KMS-11 (cell line): Measurements from ENCODE around the gene A4GALT.

Source experiments
- H2AFZ ChIP-seq: fragments of 200-600 bp; sonication (generic); 2 replicates; pipeline ENCODE4 v1.6.1; 2016; ENCODE audit warnings: antibody characterized with exemption, mixed run types, low read depth
- H3K27ac ChIP-seq: fragments of 200-600 bp; sonication (generic); 2 replicates; pipeline ENCODE4 v1.6.1; 2016; ENCODE audit warnings: mild to moderate bottlenecking, mixed run types
- H3K27me3 ChIP-seq: fragments of 200-600 bp; sonication (generic); 2 replicates; pipeline ENCODE4 v1.6.1; 2017; ENCODE audit warnings: mild to moderate bottlenecking, low read depth, mixed run types, moderate library complexity; ENCODE audit not compliant: insufficient read depth
- H3K36me3 ChIP-seq: fragments of 200-600 bp; sonication (generic); 2 replicates; pipeline ENCODE4 v1.6.1; 2017; ENCODE audit warnings: mild to moderate bottlenecking, mixed run types; ENCODE audit not compliant: insufficient read depth
- H3K4me1 ChIP-seq: fragments of 200-600 bp; sonication (generic); 2 replicates; pipeline ENCODE4 v1.6.1; 2016; ENCODE audit warnings: mild to moderate bottlenecking, low read depth, mixed run types; ENCODE audit not compliant: poor library complexity, severe bottlenecking
- H3K4me2 ChIP-seq: fragments of 200-600 bp; sonication (generic); 2 replicates; pipeline ENCODE4 v1.7.0; 2016; ENCODE audit warnings: mild to moderate bottlenecking, mixed run types
- H3K4me3 ChIP-seq: fragments of 200-600 bp; sonication (generic); IDR thresholded peaks from 2 replicates; pipeline ENCODE4 v1.6.1; 2017; ENCODE audit warnings: low read depth, low read length, mixed read lengths; ENCODE audit not compliant: insufficient read depth
- H3K79me2 ChIP-seq: fragments of 200-600 bp; sonication (generic); 2 replicates; pipeline ENCODE4 v1.6.1; 2016; ENCODE audit warnings: low read depth, mixed run types; ENCODE audit not compliant: insufficient read depth
- H3K9ac ChIP-seq: fragments of 200-600 bp; sonication (generic); 2 replicates; pipeline ENCODE4 v1.6.1; 2016; ENCODE audit warnings: mild to moderate bottlenecking, mixed run types
- H4K20me1 ChIP-seq: fragments of 200-600 bp; sonication (generic); 2 replicates; pipeline ENCODE4 v1.6.1; 2016; ENCODE audit warnings: mild to moderate bottlenecking, mixed run types; ENCODE audit not compliant: insufficient read depth
- TF ChIP-seq, protein P1 (sequence below): fragments of 200-600 bp; sonication (generic); conservative IDR thresholded peaks from 2 replicates; pipeline ENCODE4 v1.6.1; 2017; ENCODE audit warnings: low read depth, mild to moderate bottlenecking, antibody characterized with exemption, low read length, moderate library complexity, mixed read lengths

A4GALT gene

DNA sequence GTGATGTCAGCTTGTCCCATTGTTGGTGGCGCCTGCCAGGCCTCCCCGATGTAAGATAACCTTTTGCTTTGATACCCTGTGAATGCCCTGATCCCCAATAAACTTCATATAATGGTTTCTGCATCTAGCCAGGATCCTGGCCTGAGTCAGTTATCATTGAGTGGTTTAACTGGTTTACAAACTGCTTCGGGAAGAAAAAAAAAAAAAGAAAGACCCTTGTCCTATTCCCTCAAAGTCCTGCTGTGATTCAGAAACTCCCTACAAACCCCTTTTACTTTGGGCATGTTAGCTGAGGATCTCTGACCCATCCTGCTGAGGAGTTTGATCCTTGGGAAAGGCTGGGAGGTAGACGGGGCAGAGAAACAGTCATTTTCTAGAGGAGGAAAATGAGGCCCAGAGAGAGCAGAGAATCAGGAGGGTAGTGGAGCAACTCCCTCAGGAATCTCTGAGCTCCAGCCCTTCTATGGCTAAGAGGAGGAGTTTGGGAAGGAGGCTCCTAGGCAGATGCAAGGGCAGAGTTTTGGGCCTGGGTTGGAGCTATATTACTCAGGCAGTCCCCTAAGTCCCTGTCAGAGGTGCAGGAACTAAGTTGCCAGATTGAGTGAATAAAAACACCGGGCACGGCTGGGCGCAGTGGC, 66.1 kb downstream of the A4GALT start:
- Histone ChIP-seq H3K4me2 (no peak overlapping the region), H3K36me3 (no peaks in the 10 kb centered on the region), H2AFZ (no peak overlapping the region), H3K27ac (no peak overlapping the region), H3K9ac (no peak overlapping the region), H4K20me1 (no peaks in the 10 kb centered on the region), H3K27me3 (no peaks in the 10 kb centered on the region), H3K4me1 (peaks cover 3% of the 10 kb centered on the region), H3K4me3 (no peak overlapping the region), H3K79me2 (no peaks in the 10 kb centered on the region)
- TF ChIP-seq, protein P1, sequence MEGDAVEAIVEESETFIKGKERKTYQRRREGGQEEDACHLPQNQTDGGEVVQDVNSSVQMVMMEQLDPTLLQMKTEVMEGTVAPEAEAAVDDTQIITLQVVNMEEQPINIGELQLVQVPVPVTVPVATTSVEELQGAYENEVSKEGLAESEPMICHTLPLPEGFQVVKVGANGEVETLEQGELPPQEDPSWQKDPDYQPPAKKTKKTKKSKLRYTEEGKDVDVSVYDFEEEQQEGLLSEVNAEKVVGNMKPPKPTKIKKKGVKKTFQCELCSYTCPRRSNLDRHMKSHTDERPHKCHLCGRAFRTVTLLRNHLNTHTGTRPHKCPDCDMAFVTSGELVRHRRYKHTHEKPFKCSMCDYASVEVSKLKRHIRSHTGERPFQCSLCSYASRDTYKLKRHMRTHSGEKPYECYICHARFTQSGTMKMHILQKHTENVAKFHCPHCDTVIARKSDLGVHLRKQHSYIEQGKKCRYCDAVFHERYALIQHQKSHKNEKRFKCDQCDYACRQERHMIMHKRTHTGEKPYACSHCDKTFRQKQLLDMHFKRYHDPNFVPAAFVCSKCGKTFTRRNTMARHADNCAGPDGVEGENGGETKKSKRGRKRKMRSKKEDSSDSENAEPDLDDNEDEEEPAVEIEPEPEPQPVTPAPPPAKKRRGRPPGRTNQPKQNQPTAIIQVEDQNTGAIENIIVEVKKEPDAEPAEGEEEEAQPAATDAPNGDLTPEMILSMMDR = no peak

DNA sequence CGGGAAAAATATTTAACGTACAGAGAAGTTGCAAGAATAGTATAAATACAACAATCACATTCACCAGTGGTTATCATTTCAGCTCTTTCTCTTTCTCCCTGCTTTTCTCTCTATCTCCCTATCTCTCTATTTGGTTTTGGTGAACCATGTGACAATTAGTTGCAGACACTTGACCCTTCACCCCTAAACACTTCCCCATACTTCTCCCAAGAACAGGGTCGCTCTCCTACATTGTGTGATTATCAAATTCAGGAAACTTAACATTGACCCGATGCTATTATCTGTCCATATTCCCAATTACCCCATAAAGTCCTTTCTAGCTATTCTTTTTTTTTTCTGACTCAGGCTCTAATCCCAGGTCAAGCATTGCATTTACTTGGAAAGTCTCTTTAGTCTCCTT, 66.7 kb downstream of the A4GALT start:
- Histone ChIP-seq H3K4me1 (peaks cover 3% of the 10 kb centered on the region), H3K4me3 (no peak overlapping the region), H3K79me2 (no peaks in the 10 kb centered on the region), H3K36me3 (no peaks in the 10 kb centered on the region), H4K20me1 (no peaks in the 10 kb centered on the region), H2AFZ (no peak overlapping the region), H3K4me2 (no peak overlapping the region), H3K9ac (no peak overlapping the region), H3K27me3 (no peaks in the 10 kb centered on the region), H3K27ac (no peak overlapping the region)
- TF ChIP-seq, protein P1 = no peak

DNA sequence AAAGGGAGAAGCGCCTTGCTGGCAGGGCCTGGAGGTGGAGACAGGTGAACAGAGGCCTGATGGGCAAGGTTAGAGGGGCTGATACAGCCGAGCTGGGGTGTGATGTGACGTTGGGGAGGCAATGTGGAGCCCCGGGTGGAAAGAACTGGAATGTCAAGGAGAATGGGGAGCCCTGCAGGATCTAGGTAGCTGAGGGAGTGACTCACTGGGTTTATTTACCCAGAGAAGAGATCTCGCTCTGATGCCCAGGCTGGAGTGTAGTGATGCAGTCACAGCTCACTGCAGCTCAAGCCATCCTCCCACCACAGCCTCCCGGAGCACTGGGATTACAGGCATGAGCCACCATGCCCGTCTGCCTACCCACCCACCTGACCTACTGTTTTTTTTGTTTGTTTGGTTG, 69.5 kb downstream of the A4GALT start:
- Histone ChIP-seq H3K4me2 (no peak overlapping the region), H2AFZ (no peak overlapping the region), H3K9ac (no peak overlapping the region), H3K27ac (no peak overlapping the region), H3K36me3 (no peaks in the 10 kb centered on the region), H3K79me2 (no peaks in the 10 kb centered on the region), H4K20me1 (no peaks in the 10 kb centered on the region), H3K4me3 (no peak overlapping the region), H3K4me1 (peaks cover 3% of the 10 kb centered on the region), H3K27me3 (no peaks in the 10 kb centered on the region)
- TF ChIP-seq, protein P1 = no peak

GRCh38 chr22:42649246-42650099, 71.2 kb downstream of the A4GALT start, which contains the start of gene CYB5R3:
Gene CYB5R3, minus strand, starts transcription at chr22:42649392. Its CDS starts 77 bp downstream, at chr22:42649315.
- H3K4me2 ChIP-seq = peak within 1 kb of the TSS; percentile 86
- H3K4me3 ChIP-seq = no peak within 1 kb of the TSS
- peak within 1 kb of the TSS; percentile 87 for H2AFZ ChIP-seq
- peak within 1 kb of the TSS; percentile 27; the same call in 1 of the 2 replicates for H3K27ac ChIP-seq
- peaks cover 3% of the 10 kb centered on the region for H3K4me1 ChIP-seq
- peak within 1 kb of the TSS; percentile 74 for H3K9ac ChIP-seq
- no peaks in the 10 kb centered on the region for H3K27me3 ChIP-seq
- TF ChIP-seq, protein P1 = no peak
- H4K20me1 ChIP-seq = no peaks in the 10 kb centered on the region
- no peaks in the 10 kb centered on the region for H3K36me3 ChIP-seq
- H3K79me2 ChIP-seq = no peaks in the 10 kb centered on the region
